T-helper 1 cell treated with Interleukin-12 subunit alpha and Interleukin-12 subunit beta and Interleukin-4 antibody, amounts not matched to agents 30 μg/mL and 1 μg/mL, for 36 hours (primary cell): ENCODE results near the gene TSHZ1.
"Not testable (repeated sequence)": the region's sequence is repeated elsewhere in the genome, so short reads cannot be mapped to it uniquely, and the experiment has no call there.

Experiments used
- H3K27ac Mint-ChIP-seq: one replicate; pipeline ENCODE4 v1.8.0; 2021; ENCODE audit warnings: mild to moderate bottlenecking, mixed read lengths
- H3K27me3 Mint-ChIP-seq: one replicate; pipeline ENCODE4 v1.8.0; 2021; ENCODE audit warnings: low read depth, mixed read lengths
- H3K36me3 Mint-ChIP-seq: one replicate; pipeline ENCODE4 v1.8.0; 2021; ENCODE audit warnings: low read depth, mixed read lengths
- H3K4me1 Mint-ChIP-seq: one replicate; pipeline ENCODE4 v1.8.0; 2021; ENCODE audit warnings: low read depth, mixed read lengths
- H3K4me3 Mint-ChIP-seq: one replicate; pipeline ENCODE4 v1.8.0; 2021; ENCODE audit warnings: mild to moderate bottlenecking, moderate library complexity, mixed read lengths
- H3K9me3 Mint-ChIP-seq: one replicate; pipeline ENCODE4 v1.8.0; 2021; ENCODE audit warnings: mixed read lengths

Gene TSHZ1

GRCh38 chr18:75316826-75317225 lies 106.2 kb downstream of the TSHZ1 start:
- Mint-ChIP-seq H3K27me3 (peaks cover 5% of the 10 kb centered on the region), H3K36me3 (no peaks in the 10 kb centered on the region), H3K4me3 (no peak overlapping the region), H3K9me3 (no peaks in the 10 kb centered on the region), H3K4me1 (no peaks in the 10 kb centered on the region), H3K27ac (no peak overlapping the region)

- Mint-ChIP-seq H3K27me3 (peaks cover 5% of the 10 kb centered on the region), H3K9me3 (no peaks in the 10 kb centered on the region), H3K4me1 (no peaks in the 10 kb centered on the region), H3K4me3 (no peak overlapping the region), H3K27ac (no peak overlapping the region), H3K36me3 (no peaks in the 10 kb centered on the region)
These were observed 106.7 kb downstream of the TSHZ1 start for GRCh38 chr18:75317300-75317699.

DNA sequence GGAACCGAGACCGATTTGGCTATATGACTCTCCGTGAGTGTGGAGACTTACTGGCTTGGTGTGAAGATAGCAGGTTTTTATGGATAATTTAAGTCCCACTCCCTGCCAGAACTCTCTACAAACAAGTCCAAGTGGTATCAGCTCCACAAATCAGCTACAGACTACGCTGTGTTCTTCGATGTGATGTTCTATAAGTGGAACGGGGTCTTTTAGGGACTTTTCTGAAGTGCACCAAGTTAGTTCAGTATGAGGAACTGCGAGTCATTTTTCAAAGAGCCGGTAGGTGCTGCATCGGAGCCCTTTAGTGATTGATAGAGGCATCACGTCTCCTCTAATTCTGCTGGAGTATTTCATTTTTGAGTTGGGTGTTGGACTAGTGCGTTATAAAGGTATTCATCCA lies 107.1 kb downstream of the TSHZ1 start:
- H3K27me3 Mint-ChIP-seq = peaks cover 5% of the 10 kb centered on the region
- H3K36me3 Mint-ChIP-seq = no peaks in the 10 kb centered on the region
- no peaks in the 10 kb centered on the region for H3K9me3 Mint-ChIP-seq
- H3K4me1 Mint-ChIP-seq = no peaks in the 10 kb centered on the region
- H3K27ac Mint-ChIP-seq = no peak overlapping the region
- no peak overlapping the region for H3K4me3 Mint-ChIP-seq

GRCh38 chr18:75319905-75320304 lies 109.3 kb downstream of the TSHZ1 start:
- Mint-ChIP-seq H3K9me3 (no peaks in the 10 kb centered on the region), H3K27ac (no peak overlapping the region), H3K36me3 (no peaks in the 10 kb centered on the region), H3K4me3 (no peak overlapping the region), H3K4me1 (no peaks in the 10 kb centered on the region), H3K27me3 (no peaks in the 10 kb centered on the region)

DNA sequence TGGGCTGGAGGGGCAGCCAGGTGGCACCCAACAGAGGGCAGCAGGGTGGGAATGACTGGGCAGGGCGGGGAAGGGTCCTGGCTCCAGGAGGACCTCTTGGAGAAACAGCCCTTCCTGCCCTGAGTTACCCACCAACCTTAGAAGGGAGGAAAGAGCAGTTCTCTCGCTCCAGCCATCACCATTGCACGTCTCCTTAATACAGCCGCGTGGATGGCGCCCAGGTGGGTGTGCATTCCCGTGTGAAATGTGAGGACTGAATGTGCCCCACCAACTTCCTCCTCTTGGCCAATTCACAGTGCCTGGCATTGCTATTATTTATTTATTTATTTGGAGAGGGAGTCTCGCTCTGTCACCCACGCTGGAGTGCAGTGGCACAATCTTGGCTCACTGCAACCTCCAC lies 109.9 kb downstream of the TSHZ1 start:
- Mint-ChIP-seq H3K4me1 (no peaks in the 10 kb centered on the region), H3K36me3 (no peaks in the 10 kb centered on the region), H3K9me3 (peaks cover 5% of the 10 kb centered on the region), H3K4me3 (no peak overlapping the region), H3K27me3 (peaks cover 4% of the 10 kb centered on the region), H3K27ac (no peak overlapping the region)

GRCh38 chr18:75321431-75321830 lies 110.8 kb downstream of the TSHZ1 start:
- H3K36me3 Mint-ChIP-seq = no peaks in the 10 kb centered on the region
- H3K27me3 Mint-ChIP-seq = peaks cover 12% of the 10 kb centered on the region
- H3K4me1 Mint-ChIP-seq = no peaks in the 10 kb centered on the region
- H3K9me3 Mint-ChIP-seq = peaks cover 10% of the 10 kb centered on the region
- no peak overlapping the region for H3K27ac Mint-ChIP-seq
- H3K4me3 Mint-ChIP-seq = no peak overlapping the region

DNA sequence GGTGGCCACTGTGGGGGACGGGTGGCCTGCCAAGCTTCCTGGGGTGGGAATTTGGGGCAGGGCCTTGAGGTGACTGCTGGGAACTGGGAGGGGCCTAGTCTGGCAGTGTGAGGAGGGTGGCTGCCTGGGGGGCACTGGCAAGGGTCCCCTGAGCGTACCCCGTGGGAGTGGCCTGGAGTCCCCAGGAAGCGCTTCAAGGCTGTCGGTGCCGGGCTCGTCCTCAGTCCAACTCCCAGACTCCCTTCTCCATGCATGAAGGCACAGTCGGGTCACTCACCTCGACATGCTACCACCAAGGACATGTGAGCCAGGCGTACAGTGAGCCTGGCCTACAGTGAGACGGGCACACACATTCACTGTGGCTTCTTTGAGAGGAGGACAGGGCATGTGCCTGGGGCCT lies 111.6 kb downstream of the TSHZ1 start:
- peaks cover 17% of the 10 kb centered on the region for H3K27me3 Mint-ChIP-seq
- H3K4me1 Mint-ChIP-seq = no peaks in the 10 kb centered on the region
- no peak overlapping the region for H3K4me3 Mint-ChIP-seq
- H3K27ac Mint-ChIP-seq = no peak overlapping the region
- no peaks in the 10 kb centered on the region for H3K36me3 Mint-ChIP-seq
- peaks cover 13% of the 10 kb centered on the region for H3K9me3 Mint-ChIP-seq

- Mint-ChIP-seq H3K27me3 (peaks cover 17% of the 10 kb centered on the region), H3K4me1 (no peaks in the 10 kb centered on the region), H3K9me3 (peaks cover 13% of the 10 kb centered on the region), H3K27ac (no peak overlapping the region), H3K4me3 (no peak overlapping the region), H3K36me3 (no peaks in the 10 kb centered on the region)
These were observed 113.4 kb downstream of the TSHZ1 start for GRCh38 chr18:75323821-75324585.

DNA sequence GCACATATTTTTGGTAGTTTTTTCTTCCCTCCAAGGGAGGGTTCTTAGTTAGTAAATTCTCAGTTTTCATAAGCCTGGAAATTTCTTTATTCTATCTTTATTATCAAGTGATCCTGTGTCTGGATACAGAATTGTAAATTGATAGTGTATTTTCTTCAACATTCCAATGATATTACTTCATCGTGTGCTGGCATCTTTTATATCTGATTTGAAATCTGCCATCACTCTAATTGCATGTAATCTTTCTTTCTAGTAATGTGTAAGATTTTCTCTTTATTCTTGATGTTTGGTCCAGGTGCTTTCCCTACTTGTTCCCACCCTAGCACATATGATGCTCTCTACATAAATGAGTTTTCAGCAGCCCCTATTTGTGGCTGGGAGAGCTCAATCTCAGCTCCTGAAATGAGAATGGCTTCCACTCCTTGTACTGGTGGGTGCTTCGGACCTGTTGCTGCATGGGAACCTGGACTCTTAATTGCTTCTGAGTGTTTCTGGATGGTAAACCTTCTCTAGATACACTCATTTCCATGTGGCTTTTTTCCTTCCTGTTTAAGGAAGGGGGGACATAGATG lies 114.2 kb downstream of the TSHZ1 start:
- Mint-ChIP-seq H3K27me3 (peaks cover 17% of the 10 kb centered on the region), H3K36me3 (no peaks in the 10 kb centered on the region), H3K9me3 (peaks cover 13% of the 10 kb centered on the region)

GRCh38 chr18:75329753-75330152 lies 119.2 kb downstream of the TSHZ1 start:
- not testable (repeated sequence) for H3K36me3 Mint-ChIP-seq, H3K4me1 Mint-ChIP-seq, H3K4me3 Mint-ChIP-seq, H3K27ac Mint-ChIP-seq
- H3K9me3 Mint-ChIP-seq = peaks cover 13% of the 10 kb centered on the region
- H3K27me3 Mint-ChIP-seq = peaks cover 20% of the 10 kb centered on the region

More for the DNA sequence above, 114.2 kb downstream of the TSHZ1 start:
- H3K4me1 Mint-ChIP-seq = no peaks in the 10 kb centered on the region
- no peak overlapping the region for H3K27ac Mint-ChIP-seq
- H3K4me3 Mint-ChIP-seq = no peak overlapping the region

DNA sequence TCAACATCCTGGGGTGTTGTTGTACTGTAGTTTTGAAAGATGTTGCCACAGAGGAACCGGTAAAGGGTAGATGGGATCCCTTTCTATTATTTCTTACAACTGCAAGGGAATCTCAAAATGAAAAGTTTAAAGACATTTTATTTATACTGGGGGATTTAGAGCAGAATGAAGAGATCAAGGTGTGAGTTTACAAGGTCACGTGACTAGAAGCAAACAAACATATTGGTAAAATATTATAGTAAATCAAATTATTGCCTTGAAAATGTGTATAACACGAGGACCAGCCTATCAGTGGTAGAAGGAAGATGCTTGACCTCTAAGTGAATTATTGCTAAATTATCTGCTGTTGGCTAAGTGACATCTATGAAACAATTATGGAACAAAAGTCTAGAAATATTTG lies 119.7 kb downstream of the TSHZ1 start:
- Mint-ChIP-seq H3K4me1 (no peaks in the 10 kb centered on the region), H3K27ac (no peak overlapping the region), H3K27me3 (peaks cover 19% of the 10 kb centered on the region), H3K4me3 (no peak overlapping the region), H3K36me3 (no peaks in the 10 kb centered on the region), H3K9me3 (peaks cover 10% of the 10 kb centered on the region)

- peaks cover 4% of the 10 kb centered on the region for H3K27me3 Mint-ChIP-seq
- H3K4me1 Mint-ChIP-seq = no peaks in the 10 kb centered on the region
- no peak overlapping the region for H3K27ac Mint-ChIP-seq
- no peak overlapping the region for H3K4me3 Mint-ChIP-seq
- H3K9me3 Mint-ChIP-seq = no peaks in the 10 kb centered on the region
- H3K36me3 Mint-ChIP-seq = no peaks in the 10 kb centered on the region
These were observed 124.3 kb downstream of the TSHZ1 start for GRCh38 chr18:75334869-75335268.

GRCh38 chr18:75335511-75335910 lies 124.9 kb downstream of the TSHZ1 start:
- Mint-ChIP-seq H3K36me3 (no peaks in the 10 kb centered on the region), H3K4me3 (no peak overlapping the region), H3K4me1 (no peaks in the 10 kb centered on the region), H3K27me3 (peaks cover 4% of the 10 kb centered on the region), H3K9me3 (no peaks in the 10 kb centered on the region), H3K27ac (no peak overlapping the region)

- Mint-ChIP-seq H3K4me1 (no peaks in the 10 kb centered on the region), H3K36me3 (no peaks in the 10 kb centered on the region), H3K27me3 (no peaks in the 10 kb centered on the region), H3K9me3 (no peaks in the 10 kb centered on the region), H3K4me3 (no peak overlapping the region), H3K27ac (no peak overlapping the region)
These were observed 126.2 kb downstream of the TSHZ1 start for GRCh38 chr18:75336767-75337166.

DNA sequence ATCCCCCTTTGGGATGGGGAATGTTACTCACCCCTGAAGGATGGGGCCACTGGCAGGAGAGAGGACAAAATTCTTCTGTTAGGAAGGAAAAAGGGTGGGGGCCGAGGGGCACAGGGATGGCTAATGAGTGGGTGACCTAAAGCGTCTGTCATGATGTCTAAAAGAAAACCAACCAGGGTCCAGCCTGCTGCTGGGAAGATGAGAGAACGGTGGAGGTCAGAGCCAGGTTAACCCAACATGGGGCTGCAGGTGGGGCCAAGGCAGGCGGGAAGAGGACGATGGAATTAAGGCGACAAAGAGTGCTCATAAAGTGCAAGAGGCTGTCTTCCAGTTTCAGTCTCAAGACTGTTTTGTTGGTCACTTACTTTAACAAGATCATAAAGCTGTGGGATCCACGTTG lies 126.8 kb downstream of the TSHZ1 start:
- Mint-ChIP-seq H3K27ac (no peak overlapping the region), H3K4me1 (no peaks in the 10 kb centered on the region)

More for the DNA sequence above, 126.8 kb downstream of the TSHZ1 start:
- Mint-ChIP-seq H3K27me3 (no peaks in the 10 kb centered on the region), H3K4me3 (no peak overlapping the region), H3K36me3 (no peaks in the 10 kb centered on the region), H3K9me3 (no peaks in the 10 kb centered on the region)
